ENCODE results near the gene SOX8.

DNA sequence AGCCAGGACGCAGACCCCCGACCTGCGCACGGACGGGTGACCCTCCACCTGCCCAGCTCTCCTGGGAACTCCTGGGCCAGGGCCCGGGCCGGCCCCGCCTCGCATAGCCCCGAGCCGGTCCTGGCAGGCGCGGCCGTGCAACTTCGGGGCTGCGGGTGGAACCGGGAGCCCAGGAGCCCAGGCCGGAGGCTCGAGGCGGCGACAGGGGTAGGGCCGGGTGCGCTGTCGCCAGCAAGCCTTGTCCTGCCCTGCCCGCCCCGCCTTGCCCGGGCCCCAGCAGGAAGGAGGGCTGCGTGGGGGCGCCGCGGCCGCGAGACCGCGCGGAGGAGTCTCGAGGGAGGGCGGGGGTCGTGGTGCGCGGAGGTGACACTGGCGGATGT, 11.2 kb upstream of the SOX8 start:
- TF ChIP-seq, protein P1, sequence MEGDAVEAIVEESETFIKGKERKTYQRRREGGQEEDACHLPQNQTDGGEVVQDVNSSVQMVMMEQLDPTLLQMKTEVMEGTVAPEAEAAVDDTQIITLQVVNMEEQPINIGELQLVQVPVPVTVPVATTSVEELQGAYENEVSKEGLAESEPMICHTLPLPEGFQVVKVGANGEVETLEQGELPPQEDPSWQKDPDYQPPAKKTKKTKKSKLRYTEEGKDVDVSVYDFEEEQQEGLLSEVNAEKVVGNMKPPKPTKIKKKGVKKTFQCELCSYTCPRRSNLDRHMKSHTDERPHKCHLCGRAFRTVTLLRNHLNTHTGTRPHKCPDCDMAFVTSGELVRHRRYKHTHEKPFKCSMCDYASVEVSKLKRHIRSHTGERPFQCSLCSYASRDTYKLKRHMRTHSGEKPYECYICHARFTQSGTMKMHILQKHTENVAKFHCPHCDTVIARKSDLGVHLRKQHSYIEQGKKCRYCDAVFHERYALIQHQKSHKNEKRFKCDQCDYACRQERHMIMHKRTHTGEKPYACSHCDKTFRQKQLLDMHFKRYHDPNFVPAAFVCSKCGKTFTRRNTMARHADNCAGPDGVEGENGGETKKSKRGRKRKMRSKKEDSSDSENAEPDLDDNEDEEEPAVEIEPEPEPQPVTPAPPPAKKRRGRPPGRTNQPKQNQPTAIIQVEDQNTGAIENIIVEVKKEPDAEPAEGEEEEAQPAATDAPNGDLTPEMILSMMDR (conservative IDR thresholded peaks at IDR 0.05; ENCODE audit: low read depth in 2 of 2) = no peak
- no peak for TF ChIP-seq CREB1 (CRISPR knock-in tag; IDR thresholded peaks at IDR 0.05; ENCODE audit: low read depth)
- TF ChIP-seq EZH2 (IDR thresholded peaks at IDR 0.05; ENCODE audit: low read depth, unreplicated experiment) = no peak
- TF ChIP-seq, protein P2, sequence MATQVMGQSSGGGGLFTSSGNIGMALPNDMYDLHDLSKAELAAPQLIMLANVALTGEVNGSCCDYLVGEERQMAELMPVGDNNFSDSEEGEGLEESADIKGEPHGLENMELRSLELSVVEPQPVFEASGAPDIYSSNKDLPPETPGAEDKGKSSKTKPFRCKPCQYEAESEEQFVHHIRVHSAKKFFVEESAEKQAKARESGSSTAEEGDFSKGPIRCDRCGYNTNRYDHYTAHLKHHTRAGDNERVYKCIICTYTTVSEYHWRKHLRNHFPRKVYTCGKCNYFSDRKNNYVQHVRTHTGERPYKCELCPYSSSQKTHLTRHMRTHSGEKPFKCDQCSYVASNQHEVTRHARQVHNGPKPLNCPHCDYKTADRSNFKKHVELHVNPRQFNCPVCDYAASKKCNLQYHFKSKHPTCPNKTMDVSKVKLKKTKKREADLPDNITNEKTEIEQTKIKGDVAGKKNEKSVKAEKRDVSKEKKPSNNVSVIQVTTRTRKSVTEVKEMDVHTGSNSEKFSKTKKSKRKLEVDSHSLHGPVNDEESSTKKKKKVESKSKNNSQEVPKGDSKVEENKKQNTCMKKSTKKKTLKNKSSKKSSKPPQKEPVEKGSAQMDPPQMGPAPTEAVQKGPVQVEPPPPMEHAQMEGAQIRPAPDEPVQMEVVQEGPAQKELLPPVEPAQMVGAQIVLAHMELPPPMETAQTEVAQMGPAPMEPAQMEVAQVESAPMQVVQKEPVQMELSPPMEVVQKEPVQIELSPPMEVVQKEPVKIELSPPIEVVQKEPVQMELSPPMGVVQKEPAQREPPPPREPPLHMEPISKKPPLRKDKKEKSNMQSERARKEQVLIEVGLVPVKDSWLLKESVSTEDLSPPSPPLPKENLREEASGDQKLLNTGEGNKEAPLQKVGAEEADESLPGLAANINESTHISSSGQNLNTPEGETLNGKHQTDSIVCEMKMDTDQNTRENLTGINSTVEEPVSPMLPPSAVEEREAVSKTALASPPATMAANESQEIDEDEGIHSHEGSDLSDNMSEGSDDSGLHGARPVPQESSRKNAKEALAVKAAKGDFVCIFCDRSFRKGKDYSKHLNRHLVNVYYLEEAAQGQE (IDR thresholded peaks at IDR 0.05; ENCODE audit: unreplicated experiment) = no peak
- no peak for TF ChIP-seq POLR2AphosphoS5 (IDR thresholded peaks at IDR 0.05; ENCODE audit: low read depth)
- TF ChIP-seq EZH2phosphoT487 (IDR thresholded peaks at IDR 0.05; ENCODE audit: unreplicated experiment) = no peak
- TF ChIP-seq, protein P3, sequence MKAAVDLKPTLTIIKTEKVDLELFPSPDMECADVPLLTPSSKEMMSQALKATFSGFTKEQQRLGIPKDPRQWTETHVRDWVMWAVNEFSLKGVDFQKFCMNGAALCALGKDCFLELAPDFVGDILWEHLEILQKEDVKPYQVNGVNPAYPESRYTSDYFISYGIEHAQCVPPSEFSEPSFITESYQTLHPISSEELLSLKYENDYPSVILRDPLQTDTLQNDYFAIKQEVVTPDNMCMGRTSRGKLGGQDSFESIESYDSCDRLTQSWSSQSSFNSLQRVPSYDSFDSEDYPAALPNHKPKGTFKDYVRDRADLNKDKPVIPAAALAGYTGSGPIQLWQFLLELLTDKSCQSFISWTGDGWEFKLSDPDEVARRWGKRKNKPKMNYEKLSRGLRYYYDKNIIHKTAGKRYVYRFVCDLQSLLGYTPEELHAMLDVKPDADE (IDR thresholded peaks at IDR 0.05) = no peak
